Embryonic facial prominence (tissue), 1 donor: ENCODE measurements around the gene PLEKHG4B.
"Not testable (repeated sequence)": the region's sequence is repeated elsewhere in the genome, so short reads cannot be mapped to it uniquely, and the experiment has no call there.

Experiments
- DNase-seq: peaks from one replicate; pipeline ENCODE4 v3.0.0-alpha.2; 2016; ENCODE audit errors: extremely low spot score

The PLEKHG4B gene

DNA sequence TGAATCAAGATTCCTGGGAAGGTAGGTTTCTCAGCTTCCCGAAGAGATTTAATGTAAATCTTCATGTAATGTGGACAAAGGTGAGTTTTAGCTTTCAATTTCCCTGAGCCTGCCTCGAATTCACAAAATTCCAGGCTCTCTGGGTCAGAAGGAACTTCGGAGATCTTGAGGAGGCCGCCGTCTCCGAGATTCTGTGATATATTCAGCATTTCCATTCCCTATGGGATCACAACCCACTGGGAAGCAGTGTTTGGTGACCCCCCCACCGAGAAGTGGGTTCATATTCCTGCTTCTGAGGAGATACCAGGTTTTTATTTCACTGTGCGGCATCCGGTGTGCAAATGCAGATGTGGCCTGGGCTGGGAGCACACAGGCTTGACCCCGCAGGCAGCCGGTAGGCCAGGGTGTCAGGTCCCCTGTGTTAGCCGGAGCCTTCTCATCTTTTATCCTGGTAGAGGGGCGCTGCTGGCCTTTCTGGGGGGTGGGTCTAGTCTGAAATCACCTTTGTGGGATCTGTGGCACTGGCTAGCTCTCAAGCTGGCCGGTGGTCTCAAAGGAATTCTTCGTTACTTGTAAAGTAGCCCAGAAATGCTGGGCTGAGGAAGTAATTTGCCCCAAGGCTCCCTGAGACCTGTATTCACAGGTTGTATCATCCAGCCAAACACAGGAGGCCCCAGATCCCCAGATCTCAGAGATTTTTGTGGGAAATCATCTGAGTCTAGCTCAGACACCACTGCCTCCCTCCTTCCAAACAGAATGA, 1.4 kb downstream of the PLEKHG4B start:
- no peak for DNase-seq

DNA sequence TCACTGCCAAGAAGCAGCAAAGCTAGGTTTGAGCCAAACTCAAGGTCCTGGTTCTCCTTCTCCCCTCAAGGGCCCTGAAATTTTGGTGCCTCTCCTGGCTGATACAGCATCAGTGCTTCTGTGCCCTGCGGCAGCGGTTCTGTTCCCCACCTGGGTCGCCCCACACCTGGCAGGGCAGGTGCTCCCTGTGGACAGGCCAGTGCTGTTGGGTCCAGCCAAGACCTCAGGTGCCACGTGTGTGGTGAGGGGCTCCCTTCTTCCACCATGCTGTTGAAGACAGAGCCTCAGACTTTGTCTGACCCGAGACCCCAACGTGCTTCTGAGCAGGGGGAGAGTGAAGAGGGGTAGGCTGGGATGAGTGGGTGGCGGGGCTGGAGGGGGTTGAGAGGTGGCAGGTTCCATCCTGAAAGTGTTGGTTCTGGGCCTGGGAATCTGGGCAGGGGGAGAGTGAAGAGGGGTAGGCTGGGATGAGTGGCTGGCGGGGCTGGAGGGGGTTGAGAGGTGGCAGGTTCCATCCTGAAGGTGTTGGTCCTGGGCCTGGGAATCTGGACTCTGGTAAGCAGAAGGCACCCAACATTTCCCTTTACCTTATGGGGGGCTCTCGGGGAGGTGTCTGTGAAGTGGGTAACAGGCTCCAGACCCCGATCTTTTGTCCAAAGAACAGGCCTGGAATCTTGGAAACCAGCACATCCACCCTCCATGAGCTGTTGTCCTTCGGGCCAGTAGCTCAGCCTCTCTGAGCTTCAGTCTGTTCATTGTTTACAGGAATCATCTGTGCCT, 2.3 kb downstream of the PLEKHG4B start:
- no peak for DNase-seq

DNA sequence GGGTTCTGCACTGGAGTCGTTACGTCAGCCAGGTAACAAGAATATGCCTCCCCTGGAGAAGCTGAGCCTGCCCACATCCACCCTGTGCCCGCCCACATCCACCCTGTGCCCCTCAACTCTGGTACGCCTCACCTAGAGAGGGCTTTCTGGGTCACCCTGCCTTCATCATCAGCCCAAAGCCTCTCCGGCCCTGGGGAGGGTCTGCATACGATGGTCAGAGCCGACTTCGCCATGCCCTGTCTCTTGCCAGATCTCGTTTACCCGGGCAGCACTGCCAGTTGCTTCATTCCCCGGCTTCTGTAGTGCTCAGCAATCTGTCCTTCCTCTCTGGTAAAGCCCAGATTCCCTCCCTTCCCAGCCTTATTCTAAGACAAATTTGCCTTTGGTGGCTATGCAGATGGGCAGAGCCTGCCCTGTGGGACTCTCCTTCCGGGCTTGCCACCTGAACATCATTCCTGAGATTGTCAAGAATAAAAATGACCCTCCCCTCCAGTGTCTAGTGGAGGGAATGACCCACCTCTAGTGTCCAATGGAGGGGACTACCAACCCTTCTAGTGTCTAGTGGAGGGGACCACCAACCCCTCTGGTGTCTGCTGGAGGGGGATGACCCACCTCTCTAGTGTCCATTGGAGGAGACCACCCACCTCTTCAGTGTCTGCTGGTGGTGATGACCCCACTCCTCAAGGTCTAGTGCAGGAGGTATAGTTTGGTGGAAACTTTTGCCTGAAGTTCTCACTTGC, 3.4 kb downstream of the PLEKHG4B start:
- DNase-seq = no peak

DNA sequence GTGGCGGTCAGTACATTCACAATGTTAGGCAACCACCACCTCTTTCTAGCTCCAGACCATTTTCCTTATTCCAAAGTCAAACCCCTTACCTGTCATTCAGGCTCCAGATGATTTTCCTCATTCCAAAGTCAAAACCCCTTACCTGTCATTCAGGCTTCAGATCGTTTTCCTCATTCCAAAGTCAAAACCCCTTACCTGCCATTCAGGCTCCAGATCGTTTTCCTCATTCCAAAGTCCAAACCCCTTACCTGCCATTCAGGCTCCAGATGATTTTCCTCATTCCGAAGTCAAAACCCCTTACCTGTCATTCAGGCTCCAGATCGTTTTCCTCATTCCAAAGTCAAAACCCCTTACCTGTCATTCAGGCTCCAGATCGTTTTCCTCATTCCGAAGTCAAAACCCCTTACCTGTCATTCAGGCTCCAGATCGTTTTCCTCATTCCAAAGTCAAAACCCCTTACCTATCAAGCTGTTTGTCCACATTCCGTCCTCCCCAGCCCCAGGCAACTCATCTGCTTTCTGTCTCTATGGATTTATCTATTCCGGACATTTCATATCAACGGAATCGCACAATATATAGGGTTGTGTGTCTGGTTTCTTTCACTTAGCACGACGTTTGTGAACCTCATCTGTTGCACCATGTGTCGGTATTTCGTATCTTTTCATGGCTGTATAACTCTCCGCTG, 5.2 kb downstream of the PLEKHG4B start:
- DNase-seq = no peak

DNA sequence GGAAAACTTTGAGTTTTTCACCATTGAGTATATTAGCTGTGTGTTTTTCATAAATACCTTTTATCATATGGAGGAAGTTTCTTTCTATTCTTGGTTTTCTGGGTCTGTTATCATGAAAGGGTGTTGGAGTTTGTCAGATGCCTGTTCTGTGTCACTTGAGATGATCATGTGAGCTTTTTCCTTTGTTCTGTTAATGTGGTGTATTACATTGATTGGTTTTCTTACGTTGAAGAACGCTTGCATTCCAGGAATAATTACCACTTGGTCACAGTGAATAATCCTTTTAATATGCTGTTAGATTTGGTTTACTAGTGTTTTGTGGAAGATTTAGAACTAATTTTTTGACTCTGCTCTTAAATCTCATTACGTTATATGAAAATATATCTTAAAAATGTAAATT, 7.8 kb downstream of the PLEKHG4B start:
- no peak for DNase-seq

DNA sequence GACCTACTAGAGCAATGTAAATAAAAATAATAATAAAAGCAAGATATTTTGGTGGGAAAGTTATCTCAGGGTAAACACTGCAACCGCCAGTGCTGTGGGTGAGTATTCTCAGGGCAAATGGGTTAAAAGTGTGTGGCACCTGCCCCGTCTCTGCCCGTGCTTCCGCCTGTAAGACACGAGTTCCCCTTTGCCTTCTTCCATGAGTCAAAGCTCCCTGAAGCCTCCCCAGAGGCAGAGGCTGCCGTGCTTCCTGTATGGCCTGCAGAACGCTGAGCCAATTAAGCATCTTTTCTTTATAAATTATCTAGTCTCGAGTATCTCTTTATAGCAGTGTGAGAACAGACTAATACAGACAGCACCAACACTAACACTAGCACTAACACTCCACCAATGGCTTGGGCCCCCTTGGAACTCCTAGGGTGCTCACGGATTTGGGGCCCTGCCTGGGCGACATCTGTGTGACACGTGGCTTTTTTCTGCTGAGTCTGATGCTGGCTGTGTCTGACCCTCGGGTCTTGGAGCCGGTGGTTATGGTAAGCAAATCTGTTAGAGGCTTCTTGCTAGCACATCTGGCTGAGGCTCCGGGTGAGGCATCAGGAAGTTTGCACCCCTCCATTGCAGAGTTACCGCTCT, 10.6 kb downstream of the PLEKHG4B start:
- DNase-seq = no peak

DNA sequence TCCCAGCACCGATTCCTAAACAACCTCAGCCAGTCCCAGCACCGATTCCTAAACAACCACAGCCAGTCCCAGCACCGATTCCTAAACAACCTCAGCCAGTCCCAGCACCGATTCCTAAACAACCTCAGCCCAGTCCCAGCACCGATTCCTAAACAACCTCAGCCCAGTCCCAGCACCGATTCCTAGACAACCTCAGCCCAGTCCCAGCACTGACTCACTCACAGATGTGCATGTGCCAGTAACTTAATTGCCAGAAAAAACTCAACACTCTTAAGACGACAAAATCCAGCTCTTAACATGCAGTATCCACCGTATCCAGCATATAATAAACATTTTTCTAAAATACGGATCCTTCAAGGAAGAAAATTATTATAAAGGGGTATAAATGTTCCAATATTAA, 12.1 kb downstream of the PLEKHG4B start:
- not testable (repeated sequence) for DNase-seq

DNA sequence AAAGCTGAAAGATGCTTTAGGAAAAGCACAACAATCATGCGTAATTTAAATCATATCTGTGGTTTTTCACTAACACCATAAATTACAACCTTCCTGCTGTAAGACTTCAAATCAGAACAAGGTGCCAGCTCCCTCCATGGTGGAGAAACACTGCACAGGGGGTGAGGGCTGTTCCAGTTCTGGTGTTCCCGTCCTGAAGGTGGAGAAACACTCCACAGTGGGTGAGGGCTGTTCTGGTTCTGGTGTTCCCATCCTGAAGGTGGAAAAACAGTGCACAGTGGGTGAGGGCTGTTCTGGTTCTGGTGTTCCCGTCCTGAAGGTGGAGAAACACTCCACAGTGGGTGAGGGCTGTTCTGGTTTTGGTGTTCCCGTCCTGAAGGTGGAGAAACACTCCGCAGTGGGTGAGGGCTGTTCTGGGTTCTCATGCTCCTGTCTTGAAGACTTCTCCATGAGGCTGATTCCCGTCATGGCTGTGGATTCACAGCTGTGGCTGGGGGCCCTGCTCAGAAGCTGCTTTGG, 12.9 kb downstream of the PLEKHG4B start:
- no peak for DNase-seq

DNA sequence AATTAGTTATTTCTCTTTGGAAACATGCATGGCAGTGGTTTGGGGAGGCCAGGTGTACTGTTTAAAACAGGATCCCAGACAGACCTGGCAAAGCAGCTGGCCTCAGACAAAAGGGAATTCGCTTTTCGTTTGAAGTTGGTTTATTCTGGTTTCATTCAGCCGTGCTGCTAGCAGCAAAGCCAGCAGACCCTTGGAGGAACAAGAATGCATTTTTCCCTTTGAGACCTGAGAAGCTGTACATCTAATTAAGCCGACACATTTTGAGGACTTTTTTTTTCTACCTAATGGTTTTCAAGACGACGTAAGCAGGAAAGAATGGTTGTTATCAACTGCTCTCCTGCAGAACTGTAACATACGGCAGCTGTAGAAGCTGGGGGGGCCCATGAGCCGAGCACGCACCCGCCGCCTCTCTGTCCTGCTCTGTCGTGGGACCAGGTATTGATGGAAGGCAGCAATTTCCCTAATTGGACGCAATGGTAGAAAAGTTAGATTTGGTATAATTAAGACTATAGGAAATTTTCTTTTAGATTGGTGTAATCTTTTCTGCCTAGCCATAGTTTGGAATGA, 13.6 kb downstream of the PLEKHG4B start:
- DNase-seq = no peak

DNA sequence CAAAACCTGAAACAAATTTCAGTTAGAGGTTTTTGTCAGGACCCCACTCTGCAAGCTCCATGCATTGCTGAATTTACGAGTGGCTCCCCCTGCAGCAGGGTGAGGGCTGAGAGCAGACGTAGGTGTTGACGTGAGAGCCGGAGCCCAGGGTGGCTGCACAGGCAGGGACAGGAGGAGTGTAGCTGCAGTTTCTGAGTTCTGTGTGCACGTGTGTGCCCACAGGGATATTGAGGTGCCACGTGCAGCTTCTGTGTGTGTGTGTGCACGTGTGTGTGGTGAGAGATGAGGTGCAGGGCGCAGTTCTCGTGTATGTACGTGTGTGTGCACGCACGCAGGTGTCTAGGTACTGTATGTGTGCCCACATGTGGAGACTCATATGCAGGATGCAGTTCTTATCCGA, 14.6 kb downstream of the PLEKHG4B start:
- no peak for DNase-seq

DNA sequence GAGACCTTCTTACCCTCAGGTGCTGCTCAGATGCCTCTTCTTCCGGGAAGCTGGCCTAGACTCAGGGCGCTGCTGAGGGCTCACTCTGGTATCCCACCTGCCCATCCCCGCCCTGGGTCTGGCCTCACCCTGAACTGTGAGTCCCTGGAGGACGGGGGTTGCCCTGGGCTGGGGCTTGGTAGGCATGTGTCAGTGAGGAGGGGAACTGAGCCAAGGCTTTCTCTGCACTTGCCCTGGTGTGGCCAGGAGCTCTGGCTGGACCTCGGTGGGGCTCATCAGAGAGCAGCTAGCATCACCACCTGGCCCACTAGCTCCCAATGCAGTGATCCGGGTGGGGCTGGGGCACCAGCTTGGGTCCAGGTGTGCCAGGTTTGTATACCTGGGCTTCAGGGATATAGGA, 15.6 kb downstream of the PLEKHG4B start:
- DNase-seq = no peak

DNA sequence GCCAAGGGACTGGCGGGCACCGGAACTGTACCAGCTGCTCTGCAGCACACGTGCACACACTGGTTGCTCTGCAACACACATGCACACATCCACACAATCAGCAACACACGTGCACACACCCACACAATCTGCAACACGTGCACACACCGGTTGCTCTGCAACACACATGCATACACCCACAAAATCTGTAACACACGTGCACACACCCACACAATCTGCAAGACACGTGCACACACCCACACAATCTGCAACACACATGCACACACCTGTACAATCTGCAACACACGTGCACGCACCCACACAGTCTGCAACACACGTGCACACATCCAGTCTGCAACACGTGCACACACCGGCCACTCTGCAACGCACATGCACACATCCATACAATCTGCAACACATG, 17.9 kb downstream of the PLEKHG4B start:
- DNase-seq = no peak

DNA sequence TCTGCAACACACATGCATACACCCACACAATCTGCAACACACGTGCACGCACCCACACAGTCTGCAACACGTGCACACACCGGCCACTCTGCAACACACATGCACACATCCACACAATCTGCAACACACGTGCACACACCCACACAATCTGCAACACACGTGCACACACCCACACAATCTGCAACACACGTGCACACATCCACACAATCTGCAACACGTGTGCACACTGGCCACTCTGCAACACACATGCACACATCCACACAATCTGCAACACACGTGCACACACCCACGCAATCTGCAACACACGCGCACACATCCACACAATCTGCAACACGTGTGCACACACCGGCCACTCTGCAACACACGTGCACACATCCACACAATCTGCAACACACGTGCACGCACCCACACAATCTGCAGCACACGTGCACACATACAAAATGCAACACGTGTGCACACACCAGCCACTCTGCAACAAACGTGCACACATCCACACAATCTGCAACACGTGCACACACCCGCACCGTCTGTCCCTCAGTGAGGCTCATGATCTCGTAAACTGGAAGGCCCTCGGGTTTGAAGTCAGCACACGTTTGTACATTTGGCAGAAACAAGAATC, 18.4 kb downstream of the PLEKHG4B start:
- DNase-seq = no peak

DNA sequence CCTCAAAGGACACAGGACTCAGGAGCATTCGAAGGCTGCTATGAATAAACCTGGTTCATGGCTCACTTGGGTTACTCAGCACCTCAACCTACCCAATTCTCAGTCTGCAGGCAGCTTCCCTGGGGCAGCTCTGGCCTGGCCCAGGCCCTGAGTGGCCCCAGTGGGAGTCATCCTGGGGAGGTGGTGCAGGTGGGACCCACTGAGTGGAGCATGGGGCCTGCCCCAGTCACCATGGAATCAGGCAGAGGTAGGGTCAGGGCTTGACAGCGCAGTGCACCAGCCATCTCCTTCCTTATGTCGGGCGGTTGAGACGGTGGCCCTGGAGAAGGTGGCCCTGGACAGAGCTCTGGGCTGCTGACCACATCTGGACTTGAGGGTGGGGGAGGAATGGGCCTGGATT, 19.2 kb downstream of the PLEKHG4B start:
- no peak for DNase-seq

DNA sequence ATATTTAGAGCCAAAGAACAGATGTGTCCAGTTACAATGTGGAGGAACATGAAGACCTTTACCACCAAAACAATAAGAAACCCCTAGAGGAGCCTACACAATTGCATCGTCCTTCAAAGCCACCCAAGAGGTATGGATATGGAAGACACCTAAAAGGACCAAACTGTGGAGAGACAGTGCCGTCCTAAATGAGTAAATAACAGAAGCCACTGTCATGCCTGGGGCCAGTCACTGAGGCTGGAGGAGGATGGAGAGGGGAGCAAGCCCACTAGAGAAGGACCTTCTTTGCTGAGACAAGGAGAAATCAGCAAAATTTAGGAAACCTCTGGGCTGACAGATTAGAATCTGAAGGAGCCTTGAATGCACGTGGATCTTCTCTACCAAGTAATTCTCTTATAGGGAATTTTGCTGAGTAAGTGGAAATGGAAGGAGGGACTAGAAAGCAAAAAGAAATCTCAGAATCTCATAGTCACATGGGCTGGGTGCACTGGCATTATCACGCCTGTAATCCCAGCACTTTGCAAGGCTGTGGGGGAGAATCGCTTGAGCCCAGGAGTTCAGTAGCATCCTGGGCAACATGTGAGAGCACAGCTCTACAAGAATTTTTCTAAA, 27.6 kb downstream of the PLEKHG4B start:
- no peak for DNase-seq

DNA sequence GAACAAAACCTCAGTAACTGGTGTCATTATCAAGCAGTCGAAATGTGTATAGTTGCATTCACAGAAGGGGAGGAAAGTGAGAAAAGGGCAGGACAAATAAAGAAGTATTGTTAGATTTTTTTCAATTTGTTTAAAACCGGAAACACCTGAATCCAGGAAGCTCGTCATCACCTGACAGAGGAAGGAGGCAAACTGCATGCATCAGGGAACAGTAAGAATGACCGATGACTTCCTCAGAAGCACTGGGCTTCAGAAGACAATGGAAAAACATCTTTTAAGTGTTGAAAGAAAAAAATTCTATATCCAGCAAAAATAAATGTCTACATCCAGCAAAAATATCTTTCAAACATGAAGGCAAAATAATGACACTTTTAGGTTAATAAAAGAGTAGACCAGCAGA, 29.5 kb downstream of the PLEKHG4B start:
- DNase-seq = no peak

DNA sequence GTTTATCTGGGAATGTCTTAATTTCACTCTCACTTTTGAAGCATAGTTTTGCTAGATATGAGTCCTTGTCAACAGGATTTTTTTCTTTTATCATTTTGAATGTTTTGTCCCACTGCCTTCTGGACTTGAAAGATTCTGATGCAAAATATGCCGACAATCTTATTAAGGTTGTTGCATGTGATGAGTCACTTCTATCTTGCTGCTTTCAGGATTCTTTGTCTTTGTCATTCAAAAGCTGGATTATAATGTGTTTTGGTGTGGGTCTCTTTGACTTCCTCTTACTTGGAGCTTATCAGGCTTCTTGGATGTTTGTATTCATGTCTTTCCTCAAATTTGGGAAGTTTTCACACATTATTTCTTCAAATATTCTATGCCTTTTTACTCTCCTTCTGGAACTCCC, 33.8 kb downstream of the PLEKHG4B start:
- no peak for DNase-seq

DNA sequence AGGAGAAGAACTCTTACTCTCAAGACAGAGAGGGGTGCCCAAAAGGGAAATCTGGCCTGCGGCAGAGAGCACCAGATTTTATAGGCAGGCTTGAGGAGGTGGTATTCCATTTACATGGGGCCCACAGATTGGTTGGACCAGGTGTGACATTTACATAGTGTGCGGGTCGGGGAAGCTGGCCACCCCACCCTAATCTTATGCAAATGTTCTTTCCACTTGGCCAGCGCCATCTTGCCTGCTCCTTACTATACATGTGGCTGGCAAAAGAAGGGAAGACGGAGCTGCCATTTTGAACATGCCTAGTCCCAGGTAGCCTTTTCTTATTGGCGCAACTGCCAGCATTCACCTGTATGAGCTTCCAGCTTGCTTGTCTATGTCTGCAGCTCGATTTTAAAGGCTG, 34.8 kb downstream of the PLEKHG4B start:
- DNase-seq = no peak

DNA sequence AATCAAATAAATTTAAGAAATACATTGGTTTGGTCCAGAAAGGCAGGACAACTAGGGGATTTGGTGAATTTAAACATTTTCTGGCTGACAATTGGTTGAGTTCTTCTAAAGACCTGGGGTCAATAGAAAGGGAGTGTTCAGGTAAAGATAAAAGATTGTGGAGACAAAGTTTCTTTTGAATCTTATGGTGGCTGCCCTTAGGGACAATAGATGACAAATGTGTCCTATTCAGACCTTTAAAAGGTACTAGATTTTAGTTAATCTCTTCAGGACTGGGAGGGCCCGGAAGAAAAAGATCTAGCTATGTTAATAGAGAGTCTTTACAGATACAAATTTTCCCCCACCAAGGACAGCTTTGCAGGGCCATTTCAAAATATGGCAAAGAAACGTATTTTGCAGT, 35.9 kb downstream of the PLEKHG4B start:
- DNase-seq = no peak

DNA sequence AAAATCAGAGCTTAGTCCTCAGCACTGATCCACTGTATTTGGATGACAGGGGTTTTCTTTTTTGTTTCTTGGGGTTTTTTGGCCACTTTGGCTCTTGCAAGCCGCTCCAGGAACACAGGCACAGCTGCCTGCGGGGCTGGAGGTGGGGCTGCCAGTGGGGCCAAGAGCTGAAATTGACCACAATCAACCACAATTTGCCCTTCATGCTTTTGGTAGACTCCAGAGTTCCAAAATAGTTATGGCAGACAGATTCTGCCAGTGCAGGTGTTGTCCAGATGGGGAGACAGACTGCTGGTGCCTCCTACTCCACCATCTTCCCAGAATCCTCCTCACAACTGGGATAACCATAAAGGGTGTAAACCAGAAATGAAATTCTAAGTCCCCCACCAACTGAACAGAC, 36.5 kb downstream of the PLEKHG4B start:
- no peak for DNase-seq
